ENCODE data around the gene FLYWCH1. TPM values are rescaled to one million over a fixed set of nuclear protein-coding genes. Genes with fewer than 3 reads are reported as not detected.

The FLYWCH1 gene
- total and polyA plus RNA-seq, 2 experiments from 2014 or later = 34.7 to 58.7 TPM

DNA sequence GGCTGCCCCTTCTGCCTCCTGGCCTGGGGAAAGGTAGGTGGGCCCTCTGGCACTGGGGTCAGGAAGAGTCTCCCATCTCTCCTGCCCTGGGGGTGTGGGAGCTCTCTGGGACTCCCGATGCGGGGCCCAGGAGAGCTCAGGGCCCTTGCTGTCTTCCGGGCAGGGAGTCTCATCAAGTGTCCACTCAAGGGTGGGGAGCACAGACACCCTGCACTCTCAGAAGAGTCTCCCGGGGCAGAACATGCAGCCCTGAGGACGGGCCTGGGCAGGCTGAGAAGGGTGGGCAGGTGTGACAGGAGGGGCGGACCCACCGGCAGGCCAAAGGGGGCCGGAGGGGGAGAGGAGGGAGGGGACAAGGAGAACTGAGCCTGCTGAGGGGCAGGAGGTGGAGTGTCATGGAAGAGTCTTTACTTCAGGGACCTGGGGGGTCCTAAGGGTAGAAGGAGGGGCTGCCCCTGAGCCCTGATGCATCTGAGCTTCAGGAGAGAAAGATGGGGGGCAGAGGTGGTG is 76.9 kb downstream of the FLYWCH1 start:
- Histone ChIP-seq H3K9me3 (ENCODE audit: low read depth) (no peaks in the 10 kb centered on the region), H3K36me3 (no peaks in the 10 kb centered on the region), H3K27ac (peak overlapping the region; percentile 77), H3K27me3 (no peaks in the 10 kb centered on the region), H3K4me3 (no peak overlapping the region), H3K4me1 (ENCODE audit: low read depth) (peaks cover 15% of the 10 kb centered on the region)
- TF ChIP-seq, protein P1, sequence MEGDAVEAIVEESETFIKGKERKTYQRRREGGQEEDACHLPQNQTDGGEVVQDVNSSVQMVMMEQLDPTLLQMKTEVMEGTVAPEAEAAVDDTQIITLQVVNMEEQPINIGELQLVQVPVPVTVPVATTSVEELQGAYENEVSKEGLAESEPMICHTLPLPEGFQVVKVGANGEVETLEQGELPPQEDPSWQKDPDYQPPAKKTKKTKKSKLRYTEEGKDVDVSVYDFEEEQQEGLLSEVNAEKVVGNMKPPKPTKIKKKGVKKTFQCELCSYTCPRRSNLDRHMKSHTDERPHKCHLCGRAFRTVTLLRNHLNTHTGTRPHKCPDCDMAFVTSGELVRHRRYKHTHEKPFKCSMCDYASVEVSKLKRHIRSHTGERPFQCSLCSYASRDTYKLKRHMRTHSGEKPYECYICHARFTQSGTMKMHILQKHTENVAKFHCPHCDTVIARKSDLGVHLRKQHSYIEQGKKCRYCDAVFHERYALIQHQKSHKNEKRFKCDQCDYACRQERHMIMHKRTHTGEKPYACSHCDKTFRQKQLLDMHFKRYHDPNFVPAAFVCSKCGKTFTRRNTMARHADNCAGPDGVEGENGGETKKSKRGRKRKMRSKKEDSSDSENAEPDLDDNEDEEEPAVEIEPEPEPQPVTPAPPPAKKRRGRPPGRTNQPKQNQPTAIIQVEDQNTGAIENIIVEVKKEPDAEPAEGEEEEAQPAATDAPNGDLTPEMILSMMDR (IDR thresholded peaks at IDR 0.05; ENCODE audit: low read depth, low read length) = no peak
- DNase-seq (ENCODE audit: low read depth in 1 of 2, low spot score in 1 of 2) = no peak

DNA sequence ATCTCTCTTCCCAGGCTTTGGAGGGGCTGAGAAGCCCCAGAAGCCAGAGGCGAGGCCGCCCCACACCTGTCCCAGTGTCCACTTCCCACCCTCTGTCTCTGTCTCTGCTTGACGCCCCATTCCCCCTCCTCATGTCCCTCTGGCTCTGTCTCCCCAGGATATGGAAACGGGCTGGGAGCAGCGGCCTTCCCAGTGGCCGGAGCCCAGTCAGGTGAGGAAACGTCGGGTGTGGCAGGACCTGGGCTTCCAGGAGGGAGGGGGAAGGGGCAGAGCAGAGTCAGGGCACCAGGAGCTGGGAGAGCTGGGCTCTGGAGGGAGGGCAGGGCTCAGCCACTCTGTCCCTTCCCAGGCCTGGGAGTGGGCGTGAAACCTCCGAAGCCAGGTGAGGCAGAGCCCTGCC is 79.2 kb downstream of the FLYWCH1 start:
- peaks cover 15% of the 10 kb centered on the region for H3K4me1 ChIP-seq (ENCODE audit: low read depth)
- H3K4me3 ChIP-seq = no peak overlapping the region
- H3K36me3 ChIP-seq = no peaks in the 10 kb centered on the region
- H3K27ac ChIP-seq = no peak overlapping the region
- no peaks in the 10 kb centered on the region for H3K9me3 ChIP-seq (ENCODE audit: low read depth)
- no peaks in the 10 kb centered on the region for H3K27me3 ChIP-seq
- TF ChIP-seq, protein P1 (IDR thresholded peaks at IDR 0.05; ENCODE audit: low read depth, low read length) = no peak
- no peak for DNase-seq (ENCODE audit: low read depth in 1 of 2, low spot score in 1 of 2)

DNA sequence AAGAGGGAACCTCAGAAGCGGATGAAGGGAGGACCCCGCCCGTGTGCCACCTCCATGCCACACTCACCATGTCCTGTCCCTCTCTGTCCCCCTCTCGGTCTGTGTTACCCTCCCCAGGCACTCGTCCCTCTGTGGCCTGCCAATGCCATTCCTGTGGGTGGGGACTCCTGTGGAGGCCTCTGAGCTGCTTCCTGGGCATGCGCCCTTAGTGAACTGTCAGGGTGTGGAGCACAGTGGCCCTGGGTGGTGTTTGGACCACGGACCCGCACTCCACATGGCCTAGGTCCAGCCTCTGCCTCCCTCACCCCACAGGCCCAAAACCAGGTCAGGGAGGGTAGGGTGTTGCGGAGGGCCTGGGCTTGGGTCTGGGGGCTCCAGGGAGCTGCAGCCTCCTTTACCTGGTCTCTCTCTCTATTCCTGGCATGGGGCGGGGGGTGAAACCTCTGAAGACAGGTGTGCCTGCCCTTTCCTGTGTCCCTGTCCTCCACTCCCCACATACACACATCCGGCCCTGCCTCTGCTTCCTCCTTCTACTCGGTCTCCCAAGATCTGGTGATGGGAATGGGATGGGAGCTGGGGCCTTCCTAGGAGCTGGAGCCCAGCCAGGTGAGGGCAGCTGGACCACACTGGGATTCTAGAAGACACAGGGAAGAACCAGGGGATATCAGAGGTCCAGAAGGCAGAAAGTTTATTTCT is 80.0 kb downstream of the FLYWCH1 start:
- TF ChIP-seq, protein P1 (IDR thresholded peaks at IDR 0.05; ENCODE audit: low read depth, low read length) = no peak
- no peaks in the 10 kb centered on the region for H3K9me3 ChIP-seq (ENCODE audit: low read depth)
- no peak overlapping the region for H3K27ac ChIP-seq
- H3K4me3 ChIP-seq = no peak overlapping the region
- no peak for DNase-seq (ENCODE audit: low read depth in 1 of 2, low spot score in 1 of 2)
- H3K36me3 ChIP-seq = no peaks in the 10 kb centered on the region
- peaks cover 15% of the 10 kb centered on the region for H3K4me1 ChIP-seq (ENCODE audit: low read depth)
- H3K27me3 ChIP-seq = no peaks in the 10 kb centered on the region

DNA sequence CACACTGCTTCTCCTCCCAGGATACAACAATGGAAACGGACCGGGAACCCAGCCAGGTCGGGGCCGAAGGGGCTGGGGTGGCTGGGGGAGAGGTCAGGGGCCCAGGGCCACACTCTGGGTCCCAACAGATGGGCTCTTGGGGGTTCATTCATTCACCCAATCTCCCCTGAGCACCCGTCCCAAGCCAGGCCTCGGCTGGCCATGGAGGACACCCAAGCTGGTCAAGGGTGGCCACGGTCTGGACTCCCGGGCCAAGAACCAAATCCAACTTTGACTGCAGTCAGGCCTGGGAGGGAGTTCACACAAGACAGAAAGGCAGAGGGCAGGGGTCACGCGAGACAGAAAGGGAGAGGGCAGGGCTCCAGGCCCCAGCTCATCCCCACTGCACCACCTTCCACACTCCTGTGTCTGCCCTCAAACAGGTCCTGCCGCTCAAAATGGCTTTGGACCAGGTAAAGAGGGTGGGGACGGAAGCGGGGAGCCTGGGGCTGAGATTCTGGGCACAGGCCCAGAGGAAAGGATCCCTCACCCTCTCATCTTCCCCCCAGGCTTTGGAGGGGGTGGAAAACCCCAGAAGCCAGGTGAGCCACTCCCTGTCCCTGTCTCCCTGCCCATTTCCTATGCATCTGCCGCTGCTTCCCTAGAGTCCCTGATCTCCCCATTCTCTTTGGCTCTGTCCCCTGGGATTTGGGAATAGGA is 80.8 kb downstream of the FLYWCH1 start:
- Histone ChIP-seq H3K27ac (no peak overlapping the region), H3K9me3 (ENCODE audit: low read depth) (no peaks in the 10 kb centered on the region), H3K4me1 (ENCODE audit: low read depth) (peaks cover 11% of the 10 kb centered on the region), H3K4me3 (no peak overlapping the region), H3K36me3 (no peaks in the 10 kb centered on the region), H3K27me3 (no peaks in the 10 kb centered on the region)
- no peak for DNase-seq (ENCODE audit: low read depth in 1 of 2, low spot score in 1 of 2)
- TF ChIP-seq, protein P1 (IDR thresholded peaks at IDR 0.05; ENCODE audit: low read depth, low read length) = no peak

DNA sequence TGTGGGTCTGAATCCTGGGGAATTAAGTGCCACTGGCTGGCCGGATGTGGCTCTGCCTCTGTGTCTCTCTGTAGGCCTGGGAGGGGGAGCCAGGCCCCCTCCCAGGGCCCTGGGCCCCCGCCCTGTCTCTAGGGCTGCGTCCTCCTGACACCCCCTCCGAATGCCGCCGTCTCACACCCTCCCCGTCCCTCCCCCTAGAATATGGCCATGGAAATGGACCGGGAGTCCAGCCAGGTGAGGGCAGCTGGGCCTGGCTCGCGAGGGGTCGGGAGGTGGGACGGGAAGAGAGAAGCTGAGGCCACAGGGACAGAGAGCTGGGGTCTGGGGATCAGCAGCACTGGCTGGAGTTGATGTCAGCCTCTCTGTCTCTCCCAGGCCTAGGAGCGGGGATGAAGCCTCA is 84.6 kb downstream of the FLYWCH1 start:
- no peaks in the 10 kb centered on the region for H3K36me3 ChIP-seq
- no peak overlapping the region for H3K27ac ChIP-seq
- H3K9me3 ChIP-seq (ENCODE audit: low read depth) = no peaks in the 10 kb centered on the region
- no peaks in the 10 kb centered on the region for H3K4me1 ChIP-seq (ENCODE audit: low read depth)
- no peak overlapping the region for H3K4me3 ChIP-seq
- no peak for DNase-seq (ENCODE audit: low read depth in 1 of 2, low spot score in 1 of 2)
- TF ChIP-seq, protein P1 (IDR thresholded peaks at IDR 0.05; ENCODE audit: low read depth, low read length) = no peak
- H3K27me3 ChIP-seq = no peaks in the 10 kb centered on the region

All from cardiac muscle cell (in vitro differentiated cells and primary cell).